ENCODE results near the gene ABI1. TPM values are rescaled to one million over a fixed set of nuclear protein-coding genes. Genes with fewer than 3 reads are reported as not detected.
"Not testable (repeated sequence)": the region's sequence is repeated elsewhere in the genome, so short reads cannot be mapped to it uniquely, and the experiment has no call there.

ABI1 gene
- total and polyA plus RNA-seq, 9 of the 15 experiments (the other 6 are each of a cell fraction or from before 2014, with no cell fraction given): 22.1 to 52.3 (median 39.0) TPM

DNA sequence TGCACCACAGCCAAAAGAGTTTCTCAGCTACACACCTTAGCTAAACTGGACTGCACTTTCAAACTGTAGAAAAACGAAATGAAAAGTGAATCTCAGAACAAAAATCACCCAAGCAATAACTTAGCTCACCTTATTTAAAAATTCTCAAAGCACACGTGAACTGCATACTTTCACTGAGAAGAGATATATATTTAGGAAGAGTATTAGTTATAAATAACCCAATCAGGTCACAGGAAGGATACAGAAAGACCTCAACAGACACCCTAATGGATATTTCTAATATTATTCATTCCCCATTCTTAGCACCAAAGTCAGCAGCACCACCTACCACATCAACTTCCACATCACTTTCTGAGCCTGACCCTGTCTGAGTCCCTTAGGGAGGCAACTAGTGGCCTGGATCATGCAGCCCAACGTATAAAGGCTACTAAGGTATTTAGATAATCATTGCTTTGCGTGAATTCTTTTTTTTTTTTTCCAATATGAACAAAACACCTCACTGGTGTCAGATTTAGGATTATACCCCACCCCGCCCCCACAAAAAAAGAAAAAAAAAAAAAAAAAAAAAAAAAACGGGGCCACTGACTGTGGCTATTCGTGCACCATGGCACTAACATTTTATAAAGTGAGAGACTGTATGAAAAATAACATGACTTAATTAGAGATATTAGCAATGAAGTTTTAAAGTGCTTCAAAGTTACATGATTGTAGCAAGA is 2.6 kb downstream of the ABI1 start (continued):
- TF ChIP-seq ZNF347 (CRISPR knock-in tag; IDR thresholded peaks at IDR 0.05; ENCODE audit: low read depth) (no peak), LEF1 (IDR thresholded peaks at IDR 0.05) (no peak), TRIM24 (IDR thresholded peaks at IDR 0.05) (no peak), EGR1 (conservative IDR thresholded peaks at IDR 0.05) (peak; percentile 46), ARID1B (IDR thresholded peaks at IDR 0.05) (no peak)
- TF ChIP-seq, protein P1, sequence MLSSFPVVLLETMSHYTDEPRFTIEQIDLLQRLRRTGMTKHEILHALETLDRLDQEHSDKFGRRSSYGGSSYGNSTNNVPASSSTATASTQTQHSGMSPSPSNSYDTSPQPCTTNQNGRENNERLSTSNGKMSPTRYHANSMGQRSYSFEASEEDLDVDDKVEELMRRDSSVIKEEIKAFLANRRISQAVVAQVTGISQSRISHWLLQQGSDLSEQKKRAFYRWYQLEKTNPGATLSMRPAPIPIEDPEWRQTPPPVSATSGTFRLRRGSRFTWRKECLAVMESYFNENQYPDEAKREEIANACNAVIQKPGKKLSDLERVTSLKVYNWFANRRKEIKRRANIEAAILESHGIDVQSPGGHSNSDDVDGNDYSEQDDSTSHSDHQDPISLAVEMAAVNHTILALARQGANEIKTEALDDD (IDR thresholded peaks at IDR 0.05): no peak; the same call in 1 of the 2 replicates
- TF ChIP-seq, protein P2, sequence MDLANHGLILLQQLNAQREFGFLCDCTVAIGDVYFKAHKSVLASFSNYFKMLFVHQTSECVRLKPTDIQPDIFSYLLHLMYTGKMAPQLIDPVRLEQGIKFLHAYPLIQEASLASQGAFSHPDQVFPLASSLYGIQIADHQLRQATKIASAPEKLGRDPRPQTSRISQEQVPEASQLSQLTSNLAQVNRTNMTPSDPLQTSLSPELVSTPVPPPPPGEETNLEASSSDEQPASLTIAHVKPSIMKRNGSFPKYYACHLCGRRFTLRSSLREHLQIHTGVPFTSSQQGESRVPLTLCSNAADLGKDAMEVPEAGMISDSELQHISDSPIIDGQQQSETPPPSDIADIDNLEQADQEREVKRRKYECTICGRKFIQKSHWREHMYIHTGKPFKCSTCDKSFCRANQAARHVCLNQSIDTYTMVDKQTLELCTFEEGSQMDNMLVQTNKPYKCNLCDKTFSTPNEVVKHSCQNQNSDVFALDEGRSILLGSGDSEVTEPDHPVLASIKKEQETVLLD (IDR thresholded peaks at IDR 0.05): no peak
- TF ChIP-seq, protein P3, sequence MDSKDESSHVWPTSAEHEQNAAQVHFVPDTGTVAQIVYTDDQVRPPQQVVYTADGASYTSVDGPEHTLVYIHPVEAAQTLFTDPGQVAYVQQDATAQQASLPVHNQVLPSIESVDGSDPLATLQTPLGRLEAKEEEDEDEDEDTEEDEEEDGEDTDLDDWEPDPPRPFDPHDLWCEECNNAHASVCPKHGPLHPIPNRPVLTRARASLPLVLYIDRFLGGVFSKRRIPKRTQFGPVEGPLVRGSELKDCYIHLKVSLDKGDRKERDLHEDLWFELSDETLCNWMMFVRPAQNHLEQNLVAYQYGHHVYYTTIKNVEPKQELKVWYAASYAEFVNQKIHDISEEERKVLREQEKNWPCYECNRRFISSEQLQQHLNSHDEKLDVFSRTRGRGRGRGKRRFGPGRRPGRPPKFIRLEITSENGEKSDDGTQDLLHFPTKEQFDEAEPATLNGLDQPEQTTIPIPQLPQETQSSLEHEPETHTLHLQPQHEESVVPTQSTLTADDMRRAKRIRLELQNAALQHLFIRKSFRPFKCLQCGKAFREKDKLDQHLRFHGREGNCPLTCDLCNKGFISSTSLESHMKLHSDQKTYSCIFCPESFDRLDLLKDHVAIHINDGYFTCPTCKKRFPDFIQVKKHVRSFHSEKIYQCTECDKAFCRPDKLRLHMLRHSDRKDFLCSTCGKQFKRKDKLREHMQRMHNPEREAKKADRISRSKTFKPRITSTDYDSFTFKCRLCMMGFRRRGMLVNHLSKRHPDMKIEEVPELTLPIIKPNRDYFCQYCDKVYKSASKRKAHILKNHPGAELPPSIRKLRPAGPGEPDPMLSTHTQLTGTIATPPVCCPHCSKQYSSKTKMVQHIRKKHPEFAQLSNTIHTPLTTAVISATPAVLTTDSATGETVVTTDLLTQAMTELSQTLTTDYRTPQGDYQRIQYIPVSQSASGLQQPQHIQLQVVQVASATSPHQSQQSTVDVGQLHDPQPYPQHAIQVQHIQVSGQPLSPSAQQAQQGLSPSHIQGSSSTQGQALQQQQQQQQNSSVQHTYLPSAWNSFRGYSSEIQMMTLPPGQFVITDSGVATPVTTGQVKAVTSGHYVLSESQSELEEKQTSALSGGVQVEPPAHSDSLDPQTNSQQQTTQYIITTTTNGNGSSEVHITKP (IDR thresholded peaks at IDR 0.05; ENCODE audit: partially characterized antibody): no peak

DNA sequence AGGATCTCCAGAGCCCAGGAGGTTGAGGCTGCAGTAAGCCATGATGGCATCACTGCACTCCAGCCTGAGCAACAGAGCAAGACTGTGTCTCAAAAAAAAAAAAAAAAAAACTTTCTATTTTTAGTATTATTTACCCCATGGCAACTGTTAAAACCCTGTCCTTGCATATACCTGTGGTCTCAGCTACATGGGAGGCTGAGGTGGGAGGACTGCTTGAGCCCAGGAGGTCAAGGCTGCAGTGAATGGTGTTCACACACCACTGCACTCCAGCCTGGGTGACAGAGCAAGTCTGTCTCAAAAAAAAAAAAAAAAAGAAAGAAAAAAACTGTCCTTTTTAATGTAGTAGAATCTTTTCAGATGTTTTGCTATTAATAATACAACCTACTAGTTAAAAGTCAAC is 3.2 kb downstream of the ABI1 start:
- H2AFZ ChIP-seq (ENCODE audit: low read depth, low read length); FAIRE-seq; DNase-seq (ENCODE audit: extremely low read depth in 1 of 4, low spot score in 3 of 4); H3K9me1 ChIP-seq (ENCODE audit: control insufficient read depth, insufficient read depth, low read length); intact Hi-C loops (cut with micrococcal nuclease); BruUV-seq (replicated peaks); ATAC-seq; H3K36me3 ChIP-seq (ENCODE audit: control insufficient read depth, insufficient read depth, low read length); CTCF ChIA-PET (ENCODE audit: low intra/inter-chr PET ratio); H4K20me1 ChIP-seq (replicated peaks; ENCODE audit: control insufficient read depth, insufficient read depth, low read length); H3K27ac ChIP-seq (ENCODE audit: extremely low read depth, low read depth, low read length); H3K4me3 ChIP-seq; H3K27me3 ChIP-seq (ENCODE audit: control insufficient read depth in 2 of 2, insufficient read depth in 2 of 2, low read length in 2 of 2); in situ Hi-C loops (cut with MboI); H3K9me3 ChIP-seq (replicated peaks; ENCODE audit: control insufficient read depth, insufficient read depth, low read depth, low read length); H3K4me2 ChIP-seq (ENCODE audit: insufficient read depth, low read length): not testable (repeated sequence)
- Histone ChIP-seq H3K9ac (ENCODE audit: insufficient read depth in 1 of 2, low read depth in 2 of 2, low read length in 2 of 2) (peak overlapping the region in 1 of 2 experiments; percentile 92; a peak in 1 of 4 replicates), H3K79me2 (ENCODE audit: control insufficient read depth, insufficient read depth, low read length) (peaks cover 82% of the 10 kb centered on the region), H3K4me1 (replicated peaks in 1 of 2; ENCODE audit: control insufficient read depth in 2 of 2, insufficient read depth in 2 of 2, low read length in 2 of 2) (peaks cover 3 to 14% of the 10 kb centered on the region in 2 experiments; a peak in 4 of 5 replicates)
- POLR2A ChIA-PET: interaction anchor here (0.6 kb wide), 2 partner anchors 61 to 243 kb away, joined by 3 read pairs; partner anchors contain the start of gene ANKRD26
